ENCODE results near the gene PNLDC1.
"Not testable (repeated sequence)": the region's sequence is repeated elsewhere in the genome, so short reads cannot be mapped to it uniquely, and the experiment has no call there.

- TF ChIP-seq MAX, CTCF (IDR thresholded peaks at IDR 0.05; ENCODE audit: low read depth, low read length): not testable (repeated sequence)
Measured at GRCh38 chr6:159849851-159850250, 49.8 kb downstream of the PNLDC1 start.
